Right hindlimb (tissue), 1 donor: ENCODE measurements around the gene SMAD7.

Experiments used
- DNase-seq: peaks from one replicate; pipeline ENCODE4 v3.0.0-alpha.2; 2018

SMAD7 gene

GRCh38 chr18:48986851-48987761 is 36.3 kb upstream of the SMAD7 start:
- DNase-seq: no peak

DNA sequence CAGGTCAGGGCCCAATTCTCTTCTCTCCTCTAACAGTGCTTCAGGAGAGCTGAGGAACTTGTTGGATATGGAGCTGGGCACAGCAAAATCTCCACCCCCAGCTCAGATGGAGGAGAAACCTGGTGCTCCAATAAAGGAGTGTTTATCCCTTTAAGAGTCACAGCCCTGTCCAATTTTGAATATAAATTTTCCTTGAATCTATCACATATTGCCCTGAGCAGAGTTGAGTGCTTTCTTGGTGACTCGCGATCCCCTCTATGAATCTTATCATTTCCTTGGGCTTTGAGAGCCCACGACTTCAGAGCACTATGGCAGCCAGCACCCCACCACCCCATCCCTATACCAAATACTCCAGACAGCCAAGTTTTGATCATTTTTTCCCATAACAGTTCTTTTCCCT is 34.4 kb upstream of the SMAD7 start:
- no peak for DNase-seq

DNA sequence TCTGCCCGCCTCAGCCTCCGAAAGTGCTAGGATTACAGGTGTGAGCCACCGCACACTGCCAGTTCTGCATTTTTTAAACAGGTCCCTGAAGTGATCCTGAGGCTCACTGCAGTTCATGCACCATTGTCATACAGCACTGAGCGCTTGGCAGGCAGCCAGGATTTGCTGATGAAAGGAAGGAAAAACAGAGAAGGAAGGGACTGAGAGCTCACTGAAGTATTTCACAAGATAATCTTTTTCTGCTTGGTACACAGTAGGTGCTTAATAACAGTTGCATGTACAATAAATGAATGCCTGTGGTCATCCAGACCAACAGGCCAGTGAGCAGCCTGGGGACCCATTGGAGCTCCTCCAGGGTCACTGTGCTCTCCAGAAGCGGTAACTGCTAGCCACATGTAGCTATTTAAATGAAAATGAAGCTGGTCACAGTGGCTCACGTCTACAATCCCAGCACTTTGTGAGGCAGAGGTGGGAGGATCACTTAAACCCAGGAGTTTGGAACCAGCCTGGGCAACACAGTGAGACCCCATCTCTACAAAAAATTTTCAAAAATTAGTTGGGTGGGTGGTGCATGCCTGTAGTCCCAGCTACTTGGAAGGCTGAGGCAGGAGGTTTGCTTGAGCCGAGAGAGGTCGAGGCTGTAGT is 33.1 kb upstream of the SMAD7 start:
- DNase-seq: no peak

- no peak for DNase-seq
These were observed 31.5 kb upstream of the SMAD7 start for GRCh38 chr18:48982266-48982665.

DNA sequence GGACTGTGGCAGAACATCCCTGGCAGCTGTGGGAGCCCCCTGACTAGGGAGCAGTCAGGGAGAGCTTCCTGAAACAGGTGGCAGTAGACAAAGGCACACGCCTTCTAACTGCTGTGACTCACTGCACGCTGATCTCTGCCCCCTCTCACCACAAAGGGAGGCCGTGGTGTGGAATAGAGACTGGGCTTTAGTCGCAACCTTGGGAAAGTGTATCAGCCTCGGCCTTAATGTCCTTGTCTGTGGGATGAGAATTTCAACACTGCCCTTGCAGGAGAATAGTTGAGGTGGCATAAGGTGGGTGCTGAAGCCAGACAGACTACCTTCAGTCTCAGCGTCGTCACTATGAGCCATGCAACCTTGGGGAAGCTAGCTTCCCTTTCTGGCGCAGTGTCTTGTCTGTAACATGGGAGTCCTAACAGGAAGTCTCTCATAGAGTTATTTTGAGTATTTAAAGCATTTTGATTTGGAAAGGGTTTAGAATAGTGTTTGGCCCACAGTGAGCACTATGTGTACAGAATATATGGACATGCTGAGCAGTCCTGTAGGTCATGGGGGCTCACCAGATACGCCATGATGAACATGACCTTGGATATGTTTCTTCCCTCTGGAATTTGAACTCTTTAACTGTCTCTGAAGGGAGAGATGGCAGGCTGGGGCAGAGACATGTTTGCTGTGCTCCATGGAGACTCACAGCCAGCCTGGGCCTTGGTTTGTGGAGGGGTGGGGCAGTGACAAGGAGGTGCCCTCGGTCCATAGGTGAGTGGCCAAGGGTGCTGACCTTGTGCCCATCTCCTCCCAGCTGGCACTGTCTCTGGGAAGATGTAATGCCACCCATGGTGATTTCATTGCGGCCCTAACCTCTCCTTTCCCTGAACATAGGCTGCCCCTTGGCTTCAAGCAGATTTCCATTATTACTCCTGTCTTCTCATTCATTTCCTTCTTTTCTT is 29.5 kb upstream of the SMAD7 start:
- DNase-seq: no peak

GRCh38 chr18:48977914-48978313 is 27.1 kb upstream of the SMAD7 start:
- DNase-seq: no peak

- peak; percentile 78 for DNase-seq
These were observed 25.3 kb upstream of the SMAD7 start for GRCh38 chr18:48975817-48976649.

DNA sequence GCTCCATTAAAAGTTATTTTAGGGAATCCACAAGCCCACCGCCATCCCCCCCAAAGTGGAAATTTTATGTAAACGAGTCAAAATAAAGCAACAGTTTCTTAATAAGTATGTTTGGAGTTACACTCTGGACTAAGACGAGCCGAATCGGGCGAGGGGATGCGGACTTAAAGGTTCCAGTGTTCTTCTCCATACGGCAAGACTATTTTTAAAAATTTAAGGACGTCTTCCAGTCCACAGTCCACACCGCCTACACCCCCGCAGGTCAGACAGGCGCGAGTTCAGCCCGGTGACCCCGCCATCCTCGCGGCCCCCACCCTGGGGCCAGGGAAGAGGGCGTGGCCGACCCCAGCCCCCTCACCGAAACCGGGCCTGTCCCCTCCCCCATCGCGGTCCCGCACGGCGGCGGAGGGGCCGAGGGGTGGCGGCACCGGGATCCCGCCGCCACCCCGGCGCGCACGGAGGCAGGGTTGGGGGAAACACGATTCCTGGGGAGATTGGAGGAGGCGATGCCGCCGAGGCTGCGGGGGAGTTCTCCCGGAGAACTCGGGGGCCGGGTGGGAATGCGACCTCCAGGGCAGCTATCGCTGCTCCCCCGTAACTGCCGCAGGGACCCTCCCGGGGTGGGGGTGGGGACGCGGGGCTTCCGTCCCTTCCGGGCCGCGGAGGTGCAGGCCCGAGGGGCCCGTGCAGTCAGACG is 24.5 kb upstream of the SMAD7 start:
- no peak for DNase-seq

- DNase-seq: no peak
These were observed 23.7 kb upstream of the SMAD7 start for GRCh38 chr18:48974304-48975119.

DNA sequence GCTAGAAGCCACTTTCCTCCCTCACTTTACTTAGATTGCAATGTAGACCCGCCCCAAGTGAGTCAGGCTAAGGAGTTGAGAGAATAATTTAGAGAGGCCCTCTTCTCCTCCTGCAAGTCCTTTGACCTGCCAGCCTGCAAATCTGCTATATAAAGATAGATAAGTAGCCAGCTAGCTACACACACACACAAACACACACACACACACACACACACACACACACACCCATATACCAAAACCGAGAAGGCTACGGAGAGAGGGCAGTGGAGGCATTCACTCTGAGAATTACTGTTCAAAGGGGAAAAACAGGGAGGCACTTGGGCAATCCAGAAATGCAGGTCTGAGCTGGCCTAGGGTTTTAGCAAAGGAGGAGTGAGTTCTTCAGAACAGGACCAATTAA is 23.0 kb upstream of the SMAD7 start:
- no peak for DNase-seq

DNA sequence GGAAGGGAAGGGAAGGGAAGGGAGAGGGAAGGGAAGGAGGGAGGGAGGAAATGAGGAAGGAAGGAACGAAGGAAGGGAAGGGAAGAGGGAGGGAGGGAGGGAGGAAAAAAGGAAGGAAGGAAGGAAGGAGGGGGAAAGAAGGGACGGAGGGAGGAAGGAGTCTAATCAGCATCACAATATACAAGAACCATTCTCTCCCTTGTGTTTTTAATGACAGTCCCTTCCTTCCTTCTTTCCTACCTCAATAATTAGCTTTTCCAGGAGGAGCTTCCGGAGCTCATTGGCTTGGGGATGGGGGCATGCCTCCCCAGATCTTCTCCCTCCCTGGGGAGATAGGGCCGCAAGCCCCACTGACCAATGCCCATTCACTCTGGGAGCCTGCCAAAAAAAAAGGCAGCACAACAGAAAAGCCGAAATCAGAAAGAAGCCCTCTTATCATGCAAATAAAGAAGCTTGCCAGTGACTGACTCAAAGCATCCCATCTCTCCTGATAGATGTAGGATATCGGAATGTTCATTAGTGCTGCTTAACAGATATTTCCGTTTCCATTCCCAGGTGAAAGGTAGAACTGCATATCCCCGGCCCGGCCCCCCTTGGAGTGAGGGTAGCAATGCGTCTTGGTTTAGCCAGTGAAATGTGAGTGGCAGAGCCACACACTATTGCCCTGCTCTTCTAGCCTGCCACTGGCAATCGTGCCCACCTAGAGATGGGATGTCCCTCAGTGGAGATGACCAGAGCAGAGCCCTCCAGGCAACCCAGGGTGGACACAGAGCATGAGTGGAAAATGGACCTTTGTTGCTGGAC is 17.8 kb upstream of the SMAD7 start:
- DNase-seq: no peak

DNA sequence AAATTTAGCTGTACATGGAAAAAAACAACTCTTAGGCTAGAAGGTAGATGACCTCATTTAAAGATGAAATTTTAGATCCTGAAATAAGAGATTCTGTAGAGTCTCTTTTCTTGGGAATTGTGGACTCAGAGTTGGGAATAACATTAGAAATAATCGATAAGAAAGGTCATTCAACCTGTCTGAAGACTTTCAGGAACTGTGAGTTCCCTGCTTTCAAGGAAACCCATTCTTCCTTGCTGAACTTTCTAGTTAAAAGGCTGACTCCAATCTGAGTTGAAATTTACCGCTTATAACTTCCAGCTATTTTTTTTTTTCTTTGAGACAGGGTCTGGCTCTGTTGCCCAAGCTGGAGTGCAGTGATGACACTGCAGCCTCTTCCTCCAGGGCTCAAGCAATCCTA is 16.8 kb upstream of the SMAD7 start:
- DNase-seq: no peak

DNA sequence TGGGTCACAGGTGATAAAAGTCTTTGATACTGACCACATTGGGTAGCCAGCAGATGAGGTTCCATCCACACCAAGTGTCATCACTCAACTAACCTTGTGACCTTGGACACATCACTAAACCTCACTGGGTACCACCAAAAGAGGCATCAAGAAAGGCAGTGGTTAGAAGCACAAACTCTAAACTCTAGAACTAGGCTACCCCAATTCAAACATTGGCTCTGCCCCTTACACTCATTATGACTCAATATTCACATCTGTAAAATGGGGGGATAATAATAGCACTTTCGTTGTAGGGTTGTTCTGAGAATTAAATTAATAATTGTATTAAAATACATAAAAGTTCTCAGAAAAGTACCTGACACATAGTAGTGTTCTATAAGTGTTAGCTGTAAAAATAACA is 15.8 kb upstream of the SMAD7 start:
- DNase-seq: no peak

DNA sequence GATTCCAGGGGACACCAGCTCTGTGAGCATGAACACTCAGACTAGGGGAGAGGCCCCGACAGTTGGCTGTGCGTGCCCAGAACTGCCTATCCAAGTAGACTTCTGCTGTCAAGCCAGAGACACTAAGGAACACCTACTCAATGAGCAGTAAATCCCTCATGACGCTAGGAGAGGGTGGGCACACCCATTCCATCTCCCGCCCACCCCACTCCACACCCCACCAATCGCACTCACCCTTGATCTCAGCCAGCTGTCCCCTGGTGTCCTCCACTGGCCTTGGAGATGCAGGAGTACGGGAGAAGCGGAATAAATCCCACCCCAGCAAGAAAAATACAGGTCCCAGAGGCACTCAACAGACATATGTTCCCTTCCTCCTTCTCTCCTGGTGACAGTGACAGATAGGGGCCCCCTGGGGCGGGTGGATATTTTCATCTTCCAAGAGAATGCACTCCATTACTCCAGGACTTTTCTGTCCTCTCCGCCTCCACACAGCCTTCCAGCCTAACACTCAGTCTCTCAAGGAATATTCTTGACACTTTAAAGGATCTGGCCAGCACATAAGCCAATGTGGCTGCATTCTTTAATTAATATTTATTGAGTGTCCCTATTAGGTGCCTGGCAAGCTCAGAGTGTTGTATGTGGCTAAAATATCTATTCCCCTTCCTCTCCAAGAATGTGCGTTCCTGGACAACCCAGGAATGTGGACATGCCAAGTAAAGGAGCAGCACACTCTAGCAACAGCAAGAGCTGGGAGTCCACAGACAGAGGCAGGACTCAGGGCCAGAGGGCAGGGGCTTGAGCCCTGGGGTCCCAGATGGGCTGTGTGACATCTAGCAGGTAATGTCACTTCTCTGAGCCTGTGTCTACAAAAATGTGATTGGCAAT is 13.1 kb upstream of the SMAD7 start:
- no peak for DNase-seq

DNA sequence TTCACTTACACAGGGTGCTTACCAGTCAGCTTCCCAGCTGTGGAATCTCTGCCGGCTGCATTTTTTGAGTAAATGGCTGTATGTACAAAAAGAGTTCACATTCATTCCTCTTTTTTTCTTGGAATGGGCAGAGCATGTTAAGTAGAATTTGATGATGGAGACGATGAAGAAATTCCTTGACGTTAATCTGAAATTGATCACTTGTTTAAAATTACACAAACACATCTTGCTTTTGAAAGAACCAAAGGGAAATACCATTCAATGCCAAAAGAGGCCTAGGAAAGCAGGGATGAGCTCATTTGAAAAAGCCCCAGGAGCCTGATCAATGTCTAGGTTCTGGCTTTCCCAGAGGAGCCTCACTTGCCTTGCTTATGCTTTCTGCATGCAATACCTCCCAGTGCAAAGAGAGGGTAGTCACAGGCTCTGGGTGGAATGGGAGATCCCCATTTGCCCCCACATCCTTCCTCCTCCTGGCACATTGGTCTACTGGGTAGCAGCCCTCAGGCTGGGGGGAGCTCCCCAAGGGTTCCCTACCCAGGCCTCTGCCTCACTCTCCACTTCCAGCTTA is 12.3 kb upstream of the SMAD7 start:
- DNase-seq: no peak

GRCh38 chr18:48962252-48962993 is 11.7 kb upstream of the SMAD7 start:
- no peak for DNase-seq

DNA sequence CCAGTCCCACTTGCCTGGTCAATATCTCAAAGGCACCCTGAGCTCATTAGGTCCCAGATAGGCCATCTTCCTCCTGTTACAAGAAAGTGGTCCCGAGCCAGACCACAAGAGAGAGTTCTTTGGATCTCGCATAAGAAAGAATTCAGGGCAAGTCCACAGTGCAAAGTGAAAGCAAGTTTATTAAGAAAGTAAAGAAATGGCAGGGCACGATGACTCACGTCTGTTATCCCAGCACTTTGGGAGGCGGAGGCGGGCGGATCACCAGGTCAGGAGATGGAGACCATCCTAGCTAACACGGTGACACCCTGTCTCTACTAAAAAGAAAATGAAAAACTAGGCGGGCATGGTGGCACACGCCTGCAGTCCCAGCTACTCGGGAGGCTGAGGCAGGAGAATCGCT is 10.8 kb upstream of the SMAD7 start:
- DNase-seq: no peak
